Measurements from ENCODE around the gene NCLN. TPM values are rescaled to one million over a fixed set of nuclear protein-coding genes. Genes with fewer than 3 reads are reported as not detected.
A peak's percentile ranks its signal among the peaks of the same experiment; 100 is the strongest.
"Not testable (repeated sequence)": the region's sequence is repeated elsewhere in the genome, so short reads cannot be mapped to it uniquely, and the experiment has no call there.

Gene NCLN
- total RNA-seq, 1 donor from 2014 or later = 61.1 TPM

DNA sequence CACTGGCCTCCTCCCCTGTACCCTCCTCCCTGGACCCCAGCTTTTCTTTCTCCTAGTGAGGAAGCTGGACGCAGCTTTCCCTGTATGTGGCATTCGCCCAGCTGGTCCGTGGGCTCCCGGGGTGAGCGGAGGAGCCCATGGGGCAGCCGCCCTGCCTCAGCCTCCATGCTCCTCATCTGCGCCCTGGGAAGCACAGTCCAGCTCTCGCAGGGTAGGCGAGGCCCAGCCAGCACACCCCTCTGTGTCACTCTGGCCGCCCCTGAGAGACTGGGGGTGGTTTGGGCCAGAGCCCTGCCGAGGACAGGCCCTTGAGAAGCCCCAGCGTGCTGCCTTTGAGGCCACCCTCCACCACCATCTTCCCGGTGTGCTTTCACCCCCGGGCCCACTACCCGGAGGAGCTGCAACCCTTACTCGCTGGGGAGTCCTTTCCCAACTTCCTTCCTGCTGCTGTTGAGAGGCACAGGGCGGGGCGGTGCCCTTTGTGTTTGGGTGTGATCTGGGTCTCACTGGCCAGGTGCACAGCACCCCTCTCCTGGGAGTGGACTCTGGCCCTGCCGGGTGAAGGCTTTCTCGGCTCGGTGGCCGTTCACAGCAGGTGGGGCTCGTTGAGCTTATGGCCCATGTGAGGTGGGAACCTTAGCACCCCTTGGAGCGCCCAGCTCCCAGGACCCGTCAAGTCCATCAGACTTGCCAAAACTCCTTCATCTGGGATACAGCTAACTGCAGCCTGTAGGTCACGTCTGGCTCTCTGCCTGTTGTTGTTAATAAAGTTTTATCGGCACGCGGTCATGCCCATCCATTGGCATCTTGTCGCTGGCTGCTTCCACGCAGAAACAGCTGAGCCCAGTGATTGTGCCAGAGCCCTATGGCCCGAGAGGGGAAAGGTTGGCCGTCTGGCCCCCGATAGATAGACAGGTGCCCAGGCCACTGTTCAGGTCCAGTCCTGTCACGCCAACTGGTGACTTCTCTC lies 3.2 kb downstream of the NCLN start:
- POLR2A ChIA-PET = interaction anchor here (0.5 kb wide), 1 partner anchor 30 kb away, joined by 7 read pairs; no protein-coding TSS in a partner anchor
- intact Hi-C loops (cut with micrococcal nuclease) = loop anchor here (10.0 kb wide), 2 partner anchors 386 to 1104 kb away; partner anchors contain the start of gene HMG20B
- H3K4me1 Mint-ChIP-seq = peaks cover 57% of the 10 kb centered on the region

DNA sequence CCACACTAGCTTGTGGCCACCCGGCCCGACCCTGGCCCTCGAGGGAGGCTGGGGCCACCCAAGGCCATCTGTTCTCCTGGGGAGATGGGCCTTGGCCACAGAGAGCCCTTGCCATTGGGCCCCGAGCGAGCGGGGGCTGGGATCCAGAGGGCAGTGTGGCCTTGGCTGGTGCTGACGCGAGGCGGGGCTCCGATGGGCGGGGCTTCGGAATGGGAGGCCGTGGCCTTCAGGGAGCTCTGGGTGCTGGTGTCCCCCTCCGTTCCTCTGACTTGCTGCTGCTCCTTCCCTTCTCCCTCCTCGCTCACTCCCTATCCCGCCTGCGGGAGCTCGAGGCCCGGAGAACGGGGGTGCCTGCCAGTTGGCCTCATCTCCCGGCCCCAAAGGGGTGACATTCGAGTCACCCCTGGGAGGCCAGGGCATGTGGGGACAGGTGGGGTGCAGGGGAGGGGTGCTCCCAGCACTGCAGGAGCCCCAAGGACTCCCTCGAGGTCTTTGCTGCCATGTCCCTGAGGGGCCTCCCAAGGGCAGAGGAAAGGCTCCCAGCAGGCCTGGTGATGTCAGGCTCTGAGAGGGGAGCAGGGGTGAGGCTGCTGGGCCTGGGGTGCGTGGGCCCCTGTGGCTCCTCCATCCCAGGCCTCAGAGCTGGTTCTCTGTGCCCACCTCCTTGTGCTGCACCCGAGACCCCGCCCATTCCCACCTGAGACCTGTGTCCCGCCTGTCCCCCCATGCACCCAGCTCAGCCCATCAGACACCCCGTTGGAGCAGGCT lies 4.2 kb downstream of the NCLN start:
- Mint-ChIP-seq H3K4me1 (peaks cover 47% of the 10 kb centered on the region), H3K27ac (no peak overlapping the region), H3K9me3 (peaks cover 2% of the 10 kb centered on the region), H3K27me3 (no peaks in the 10 kb centered on the region), H3K36me3 (ENCODE audit: low read depth) (peaks cover 36% of the 10 kb centered on the region), H3K4me3 (no peak overlapping the region)
- ATAC-seq (ENCODE audit: low read depth) (no peak), DNase-seq (no peak)
- TF ChIP-seq, protein P1, sequence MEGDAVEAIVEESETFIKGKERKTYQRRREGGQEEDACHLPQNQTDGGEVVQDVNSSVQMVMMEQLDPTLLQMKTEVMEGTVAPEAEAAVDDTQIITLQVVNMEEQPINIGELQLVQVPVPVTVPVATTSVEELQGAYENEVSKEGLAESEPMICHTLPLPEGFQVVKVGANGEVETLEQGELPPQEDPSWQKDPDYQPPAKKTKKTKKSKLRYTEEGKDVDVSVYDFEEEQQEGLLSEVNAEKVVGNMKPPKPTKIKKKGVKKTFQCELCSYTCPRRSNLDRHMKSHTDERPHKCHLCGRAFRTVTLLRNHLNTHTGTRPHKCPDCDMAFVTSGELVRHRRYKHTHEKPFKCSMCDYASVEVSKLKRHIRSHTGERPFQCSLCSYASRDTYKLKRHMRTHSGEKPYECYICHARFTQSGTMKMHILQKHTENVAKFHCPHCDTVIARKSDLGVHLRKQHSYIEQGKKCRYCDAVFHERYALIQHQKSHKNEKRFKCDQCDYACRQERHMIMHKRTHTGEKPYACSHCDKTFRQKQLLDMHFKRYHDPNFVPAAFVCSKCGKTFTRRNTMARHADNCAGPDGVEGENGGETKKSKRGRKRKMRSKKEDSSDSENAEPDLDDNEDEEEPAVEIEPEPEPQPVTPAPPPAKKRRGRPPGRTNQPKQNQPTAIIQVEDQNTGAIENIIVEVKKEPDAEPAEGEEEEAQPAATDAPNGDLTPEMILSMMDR (IDR thresholded peaks at IDR 0.05) = no peak
- intact Hi-C loops (cut with micrococcal nuclease) = loop anchor here (10.0 kb wide), 2 partner anchors 385 to 1105 kb away; partner anchors contain the start of gene HMG20B
- ChIA-PET POLR2A (no interaction called here), CTCF (no interaction called here)

More for the DNA sequence above, 3.2 kb downstream of the NCLN start:
- DNase-seq (no peak), ATAC-seq (ENCODE audit: low read depth) (no peak)
- Mint-ChIP-seq H3K27me3 (no peaks in the 10 kb centered on the region), H3K36me3 (ENCODE audit: low read depth) (peaks cover 33% of the 10 kb centered on the region), H3K9me3 (no peaks in the 10 kb centered on the region), H3K27ac (no peak overlapping the region), H3K4me3 (peak overlapping the region; percentile 41)
- CTCF ChIA-PET = no interaction called here
- TF ChIP-seq, protein P1 (IDR thresholded peaks at IDR 0.05) = no peak

DNA sequence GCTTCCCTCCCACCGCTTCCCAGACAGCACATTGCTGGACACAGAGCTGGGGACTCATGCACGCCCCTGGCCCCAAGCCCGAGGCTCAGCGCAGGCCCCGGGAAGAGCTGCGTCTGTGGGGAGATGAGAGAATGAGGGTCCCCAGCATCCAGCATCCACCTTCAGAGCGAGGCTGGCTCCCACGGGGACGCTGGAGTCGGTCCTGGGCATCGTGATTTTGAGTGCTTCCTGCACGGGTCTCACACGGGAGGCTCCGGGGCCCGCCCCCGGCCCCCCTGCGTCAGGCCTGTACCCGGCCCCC lies 4.7 kb downstream of the NCLN start:
- peaks cover 42% of the 10 kb centered on the region for H3K4me1 Mint-ChIP-seq
- no peak overlapping the region for H3K4me3 Mint-ChIP-seq
- ChIA-PET POLR2A (no interaction called here), CTCF (no interaction called here)
- intact Hi-C loops (cut with micrococcal nuclease) = no loop called here
- no peak overlapping the region for H3K27ac Mint-ChIP-seq
- no peaks in the 10 kb centered on the region for H3K27me3 Mint-ChIP-seq
- TF ChIP-seq, protein P1 (IDR thresholded peaks at IDR 0.05) = no peak
- H3K9me3 Mint-ChIP-seq = peaks cover 2% of the 10 kb centered on the region
- peaks cover 32% of the 10 kb centered on the region for H3K36me3 Mint-ChIP-seq (ENCODE audit: low read depth)
- DNase-seq = no peak
- ATAC-seq (ENCODE audit: low read depth) = no peak

DNA sequence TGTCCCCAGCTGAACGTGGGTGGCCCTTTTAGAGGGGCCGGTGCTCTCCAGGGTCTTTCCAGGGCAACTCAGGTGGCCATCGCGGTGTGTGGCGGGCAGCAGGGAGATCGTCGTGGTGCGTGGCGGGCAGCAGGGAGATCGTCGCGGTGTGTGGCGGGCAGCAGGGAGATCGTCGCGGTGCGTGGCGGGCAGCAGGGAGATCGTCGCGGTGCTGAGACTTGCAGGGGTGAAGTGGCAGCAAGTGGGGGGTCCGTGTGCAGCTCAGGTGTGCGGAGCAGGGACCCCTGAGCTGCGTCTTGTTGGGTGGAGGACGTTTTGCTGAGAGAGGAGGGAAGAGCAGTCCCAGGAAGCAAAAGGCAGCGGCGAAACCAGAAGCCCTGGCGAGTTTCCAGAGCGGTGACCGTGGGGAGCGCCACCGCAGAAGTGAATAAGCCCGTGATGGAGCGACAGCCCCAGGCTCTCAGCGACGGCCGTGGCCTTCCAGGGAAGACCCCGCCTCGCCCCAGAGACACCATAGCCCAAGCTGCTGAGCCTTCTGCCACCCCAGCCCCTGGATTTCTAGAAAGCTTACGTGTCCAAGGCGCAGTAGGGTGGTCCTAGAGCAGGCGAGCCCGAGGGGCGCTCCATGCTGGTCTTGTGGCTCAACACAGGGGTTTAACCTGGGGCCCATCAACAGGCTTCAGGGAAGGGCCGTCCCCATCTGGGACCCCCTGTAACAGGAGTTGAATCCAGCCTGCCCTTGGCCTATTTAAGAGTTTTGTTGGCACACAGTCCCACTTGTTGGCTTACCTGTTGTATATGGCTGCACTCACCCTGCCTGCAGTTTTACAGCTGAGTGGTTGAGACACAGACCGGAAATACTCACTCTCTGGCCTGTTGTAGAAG lies 5.4 kb downstream of the NCLN start:
- CTCF ChIA-PET = no interaction called here
- no peak overlapping the region for H3K4me3 Mint-ChIP-seq
- TF ChIP-seq, protein P1 (IDR thresholded peaks at IDR 0.05) = no peak
- ATAC-seq (ENCODE audit: low read depth) = no peak
- intact Hi-C loops (cut with micrococcal nuclease) = no loop called here
- H3K27ac Mint-ChIP-seq = no peak overlapping the region
- peaks cover 40% of the 10 kb centered on the region for H3K4me1 Mint-ChIP-seq
- H3K36me3 Mint-ChIP-seq (ENCODE audit: low read depth) = peaks cover 34% of the 10 kb centered on the region
- H3K27me3 Mint-ChIP-seq = no peaks in the 10 kb centered on the region
- peaks cover 2% of the 10 kb centered on the region for H3K9me3 Mint-ChIP-seq
- DNase-seq = no peak
- POLR2A ChIA-PET = no interaction called here

DNA sequence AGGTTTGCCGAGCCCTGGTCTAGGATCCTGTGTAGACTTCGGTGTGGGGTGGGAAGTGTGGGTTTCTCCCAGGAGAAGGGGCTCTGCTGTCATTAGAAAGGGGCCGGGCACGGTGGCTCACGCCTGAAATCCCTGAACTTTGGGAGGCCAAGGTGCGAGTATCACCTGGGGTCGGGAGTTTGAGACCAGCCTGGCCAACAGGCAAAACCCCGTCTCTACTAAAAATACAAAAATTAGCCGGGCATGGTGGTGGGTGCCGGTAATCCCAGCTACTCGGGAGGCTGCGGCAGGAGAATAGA lies 6.0 kb downstream of the NCLN start:
- H3K36me3 Mint-ChIP-seq (ENCODE audit: low read depth) = peaks cover 37% of the 10 kb centered on the region
- H3K4me3 Mint-ChIP-seq; H3K9me3 Mint-ChIP-seq; intact Hi-C loops (cut with micrococcal nuclease); POLR2A ChIA-PET; CTCF ChIA-PET; H3K27me3 Mint-ChIP-seq; ATAC-seq (ENCODE audit: low read depth); H3K27ac Mint-ChIP-seq; DNase-seq: not testable (repeated sequence)
- H3K4me1 Mint-ChIP-seq = peaks cover 36% of the 10 kb centered on the region
